Vagina (tissue), 2 donors: Measurements from ENCODE around the gene TPSG1.
"Not testable (repeated sequence)": the region's sequence is repeated elsewhere in the genome, so short reads cannot be mapped to it uniquely, and the experiment has no call there.

Experiments
- POLR2AphosphoS5 ChIP-seq, 2 donors: sonication (generic); formaldehyde crosslinking; IDR thresholded peaks; one replicate each; pipeline ENCODE4 v1.9.0; 2017; ENCODE audit warnings: antibody characterized with exemption in 2 of 2, mild to moderate bottlenecking in 2 of 2, low read depth in 1 of 2; ENCODE audit not compliant: insufficient read depth in 1 of 2
- TF ChIP-seq, protein P1 (sequence below), 3 experiments: fragments of 450-650 bp in 2 of 3; fragments of 200-600 bp in 1 of 3; sonication (generic) in 1 of 3; IDR thresholded peaks; one replicate each; pipeline ENCODE4 v1.5.1; 2017 to 2019; ENCODE audit warnings: antibody characterized with exemption in 3 of 3, mild to moderate bottlenecking in 2 of 3, moderate library complexity in 2 of 3

GRCh38 chr16:1243907-1244850 is 19.1 kb upstream of the TPSG1 start:
- TF ChIP-seq, protein P1, sequence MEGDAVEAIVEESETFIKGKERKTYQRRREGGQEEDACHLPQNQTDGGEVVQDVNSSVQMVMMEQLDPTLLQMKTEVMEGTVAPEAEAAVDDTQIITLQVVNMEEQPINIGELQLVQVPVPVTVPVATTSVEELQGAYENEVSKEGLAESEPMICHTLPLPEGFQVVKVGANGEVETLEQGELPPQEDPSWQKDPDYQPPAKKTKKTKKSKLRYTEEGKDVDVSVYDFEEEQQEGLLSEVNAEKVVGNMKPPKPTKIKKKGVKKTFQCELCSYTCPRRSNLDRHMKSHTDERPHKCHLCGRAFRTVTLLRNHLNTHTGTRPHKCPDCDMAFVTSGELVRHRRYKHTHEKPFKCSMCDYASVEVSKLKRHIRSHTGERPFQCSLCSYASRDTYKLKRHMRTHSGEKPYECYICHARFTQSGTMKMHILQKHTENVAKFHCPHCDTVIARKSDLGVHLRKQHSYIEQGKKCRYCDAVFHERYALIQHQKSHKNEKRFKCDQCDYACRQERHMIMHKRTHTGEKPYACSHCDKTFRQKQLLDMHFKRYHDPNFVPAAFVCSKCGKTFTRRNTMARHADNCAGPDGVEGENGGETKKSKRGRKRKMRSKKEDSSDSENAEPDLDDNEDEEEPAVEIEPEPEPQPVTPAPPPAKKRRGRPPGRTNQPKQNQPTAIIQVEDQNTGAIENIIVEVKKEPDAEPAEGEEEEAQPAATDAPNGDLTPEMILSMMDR (IDR thresholded peaks at IDR 0.05), result not testable (repeated sequence)
- not testable (repeated sequence) for TF ChIP-seq POLR2AphosphoS5 (IDR thresholded peaks at IDR 0.05; ENCODE audit: insufficient read depth in 1 of 2, low read depth in 1 of 2)
